HepG2 (cell line): ENCODE results near the gene TRMT1. TPM values are rescaled to one million over a fixed set of nuclear protein-coding genes. Genes with fewer than 3 reads are reported as not detected.

Experiments used
- CBFB ChIP-seq: sonication (generic); formaldehyde crosslinking; IDR thresholded peaks from 2 replicates; pipeline ENCODE4 v1.4.0; 2020; ENCODE audit warnings: missing genetic modification reagents
- FOXA1 ChIP-seq, 2 experiments: fragments of 450-650 bp in 1 of 2; sonication (generic) in 1 of 2; formaldehyde crosslinking in 1 of 2; IDR thresholded peaks; 2 replicates each; pipeline versions ENCODE4 v1.4.0 to v1.6.1; 2016 to 2020; ENCODE audit warnings: missing genetic modification reagents in 1 of 2
- FOXC1 ChIP-seq: sonication (generic); formaldehyde crosslinking; IDR thresholded peaks from 2 replicates; pipeline ENCODE4 v1.8.0; 2022; ENCODE audit warnings: mild to moderate bottlenecking, missing genetic modification reagents, borderline replicate concordance
- FOXK1 ChIP-seq: sonication (generic); formaldehyde crosslinking; IDR thresholded peaks from 2 replicates; pipeline ENCODE4 v1.4.0; 2020; ENCODE audit warnings: low read depth, missing genetic modification reagents, borderline replicate concordance
- GATA4 ChIP-seq: sonication (generic); IDR thresholded peaks from 2 replicates; pipeline ENCODE4 v1.6.1; 2016; ENCODE audit warnings: antibody characterized with exemption, low read depth, borderline replicate concordance
- LCORL ChIP-seq, 2 experiments: fragments of 450-650 bp in 1 of 2; sonication (generic) in 1 of 2; formaldehyde crosslinking in 1 of 2; IDR thresholded peaks; 2 replicates each; pipeline versions ENCODE4 v1.5.0 to v1.6.1; 2017 to 2020; ENCODE audit warnings: antibody characterized with exemption in 1 of 2, missing genetic modification reagents in 1 of 2
- MYNN ChIP-seq: sonication (generic); formaldehyde crosslinking; IDR thresholded peaks from 2 replicates; pipeline ENCODE4 v1.4.0; 2020; ENCODE audit warnings: mild to moderate bottlenecking, low read depth, missing genetic modification reagents
- NFAT5 ChIP-seq: sonication (generic); formaldehyde crosslinking; IDR thresholded peaks from 2 replicates; pipeline ENCODE4 v1.4.0; 2020; ENCODE audit warnings: missing genetic modification reagents
- RFXAP ChIP-seq: sonication (generic); formaldehyde crosslinking; IDR thresholded peaks from 2 replicates; pipeline ENCODE4 v1.4.0; 2020; ENCODE audit warnings: missing genetic modification reagents, borderline replicate concordance
- SOX13 ChIP-seq, 3 experiments: fragments of 450-650 bp in 1 of 3; sonication (generic) in 1 of 3; formaldehyde crosslinking in 1 of 3; IDR thresholded peaks in 2 of 3; conservative IDR thresholded peaks in 1 of 3; 2 replicates each; pipeline versions ENCODE4 v1.5.0 to v1.6.1; 2016 to 2020; ENCODE audit warnings: antibody characterized with exemption in 1 of 3, mild to moderate bottlenecking in 1 of 3, missing compliant biosample characterization in 1 of 3, missing genetic modification reagents in 1 of 3, moderate library complexity in 1 of 3
- TRIM24 ChIP-seq: sonication (generic); formaldehyde crosslinking; IDR thresholded peaks from 2 replicates; pipeline ENCODE4 v1.8.0; 2022; ENCODE audit warnings: mild to moderate bottlenecking, missing genetic modification reagents
- ZNF251 ChIP-seq: sonication (generic); formaldehyde crosslinking; IDR thresholded peaks from 2 replicates; pipeline ENCODE4 v1.9.0; 2021; ENCODE audit warnings: mild to moderate bottlenecking, missing genetic modification reagents
- ZNF292 ChIP-seq: sonication (generic); formaldehyde crosslinking; IDR thresholded peaks from 2 replicates; pipeline ENCODE4 v1.8.1; 2022; ENCODE audit warnings: mild to moderate bottlenecking, low read depth, missing genetic modification reagents, borderline replicate concordance
- ZNF432 ChIP-seq: sonication (generic); formaldehyde crosslinking; IDR thresholded peaks from 2 replicates; pipeline ENCODE4 v1.5.0; 2020; ENCODE audit warnings: missing genetic modification reagents, mild to moderate bottlenecking, borderline replicate concordance
- ZNF563 ChIP-seq: sonication (generic); formaldehyde crosslinking; IDR thresholded peaks from 2 replicates; pipeline ENCODE4 v1.8.0; 2022; ENCODE audit warnings: mild to moderate bottlenecking, moderate library complexity, missing genetic modification reagents
- ZNF709 ChIP-seq: sonication (generic); formaldehyde crosslinking; IDR thresholded peaks from 2 replicates; pipeline ENCODE4 v1.5.0; 2020; ENCODE audit warnings: mild to moderate bottlenecking, missing genetic modification reagents
- ZSCAN12 ChIP-seq: sonication (generic); formaldehyde crosslinking; IDR thresholded peaks from 2 replicates; pipeline ENCODE4 v1.9.0; 2021; ENCODE audit warnings: mild to moderate bottlenecking, missing genetic modification reagents
- ZSCAN30 ChIP-seq: sonication (generic); formaldehyde crosslinking; IDR thresholded peaks from 2 replicates; pipeline ENCODE4 v1.5.0; 2020; ENCODE audit warnings: mild to moderate bottlenecking, missing genetic modification reagents
- polyA plus RNA-seq, 8 experiments: library from polyadenylated mRNA; depleted of rRNA in 3 of 8; stranded (reverse) in 7 of 8; unstranded in 1 of 8; fragments of >200 nt; fragmentation: Illumina TruSeq in 4 of 8; extraction: Trizol in 4 of 8; gene quantifications; 2 replicates each; pipeline versions ENCODE4 v1.2.1 to v1.2.3, GENCODE V29; 2011 to 2016; ENCODE audit warnings: low read depth in 4 of 8, missing spikeins in 1 of 8, mixed read lengths in 1 of 8; ENCODE audit not compliant: insufficient read depth in 1 of 8
- total RNA-seq, 5 experiments: library from RNA; depleted of rRNA; stranded (reverse); fragments of >200 nt; fragmentation: Illumina TruSeq; extraction: Trizol; gene quantifications; 2 replicates each; pipeline ENCODE4 v1.2.3, GENCODE V29; 2016; ENCODE audit warnings: low read depth in 1 of 5
- TF ChIP-seq, protein P1 (sequence below): sonication (generic); formaldehyde crosslinking; conservative IDR thresholded peaks from 2 replicates; pipeline ENCODE4 v1.8.0; 2022; ENCODE audit warnings: mild to moderate bottlenecking, moderate library complexity, missing genetic modification reagents
- TF ChIP-seq, protein P2 (sequence below): sonication (generic); formaldehyde crosslinking; IDR thresholded peaks from 2 replicates; pipeline ENCODE4 v1.4.0; 2020; ENCODE audit warnings: missing genetic modification reagents; ENCODE audit errors: not compliant biosample characterization

The TRMT1 gene
- total and polyA plus RNA-seq, 2 of the 13 experiments (the other 11 are each of a cell fraction or from before 2014, with no cell fraction given), result 35.5 to 44.1 TPM

DNA sequence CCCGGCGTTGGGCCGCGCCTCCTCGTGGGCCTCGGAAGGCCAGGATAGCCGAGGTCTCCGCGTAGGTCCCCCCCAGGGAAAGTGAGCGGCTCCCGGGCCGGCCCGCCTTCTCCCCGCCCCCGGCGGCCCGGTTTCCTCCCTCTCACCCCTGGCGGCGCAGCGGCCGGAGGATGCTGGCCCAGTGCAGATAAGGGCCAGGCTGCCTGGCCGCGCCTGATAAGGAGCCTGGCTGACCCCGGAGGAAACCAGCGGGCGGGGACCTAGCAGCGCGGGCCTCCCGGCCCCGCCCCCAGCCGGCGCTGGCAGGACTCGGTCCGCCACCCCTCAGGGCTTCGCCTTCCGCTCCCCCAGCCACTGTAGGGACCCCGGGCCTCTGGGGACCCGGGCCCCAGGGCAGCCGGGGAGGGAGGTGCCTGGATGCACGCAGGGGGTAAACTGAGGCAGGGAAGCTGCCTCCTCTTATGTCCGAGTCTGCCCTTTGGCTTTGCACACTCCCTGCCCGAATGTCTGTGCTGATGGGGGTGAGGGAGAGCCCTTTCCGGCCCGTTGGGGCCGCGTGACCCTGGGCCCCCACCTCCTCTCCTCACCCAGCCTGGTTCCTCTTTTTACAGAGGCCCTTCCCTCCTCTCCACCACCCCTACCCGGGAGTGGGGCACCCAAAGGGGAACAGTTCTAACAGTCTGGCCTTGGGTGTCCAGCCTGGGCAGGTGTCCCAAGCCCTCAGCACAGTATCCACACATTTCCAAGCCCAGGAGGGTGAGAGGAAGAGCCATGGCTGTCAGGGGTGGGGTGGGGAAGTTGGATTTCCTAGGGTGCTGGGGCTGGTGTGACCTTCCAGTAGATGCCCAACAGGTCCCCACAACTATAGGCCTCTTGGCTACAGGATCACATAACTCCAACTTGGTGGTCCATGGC lies 13.6 kb downstream of the TRMT1 start, which contains the start of gene LYL1 (continued):
- no peak for TF ChIP-seq ZSCAN12 (CRISPR knock-in tag)
- no peak for TF ChIP-seq FOXK1 (CRISPR knock-in tag)
- TF ChIP-seq ZNF709 (CRISPR knock-in tag), result no peak
- no peak for TF ChIP-seq ZNF563 (CRISPR knock-in tag)
- TF ChIP-seq RFXAP (CRISPR knock-in tag), result no peak
- TF ChIP-seq ZNF432 (CRISPR knock-in tag), result no peak
- TF ChIP-seq FOXC1 (CRISPR knock-in tag), result 0 out of 2 replicates have a peak, but pooled peaks have one; percentile 42
- TF ChIP-seq ZNF292 (CRISPR knock-in tag), result no peak
- TF ChIP-seq ZNF251 (CRISPR knock-in tag), result no peak
- TF ChIP-seq TRIM24 (CRISPR knock-in tag), result no peak
- TF ChIP-seq FOXA1 (IDR thresholded peaks at IDR 0.05), result no peak
- no peak for TF ChIP-seq FOXA1 (CRISPR knock-in tag; IDR thresholded peaks at IDR 0.05)
- TF ChIP-seq ZSCAN30 (CRISPR knock-in tag), result no peak
- no peak for TF ChIP-seq MYNN (CRISPR knock-in tag)
- no peak for TF ChIP-seq NFAT5
- TF ChIP-seq GATA4, result no peak
- TF ChIP-seq SOX13 (IDR thresholded peaks at IDR 0.05), result no peak
- TF ChIP-seq SOX13 (CRISPR knock-in tag; conservative IDR thresholded peaks at IDR 0.05 in 1 of 2, IDR thresholded peaks at IDR 0.05 in 1 of 2), result no peak
- TF ChIP-seq LCORL (IDR thresholded peaks at IDR 0.05), result no peak
- TF ChIP-seq LCORL (CRISPR knock-in tag; IDR thresholded peaks at IDR 0.05), result 0 out of 2 replicates have a peak, but pooled peaks have one; percentile 34
- no peak for TF ChIP-seq CBFB (CRISPR knock-in tag)
- TF ChIP-seq, protein P1, sequence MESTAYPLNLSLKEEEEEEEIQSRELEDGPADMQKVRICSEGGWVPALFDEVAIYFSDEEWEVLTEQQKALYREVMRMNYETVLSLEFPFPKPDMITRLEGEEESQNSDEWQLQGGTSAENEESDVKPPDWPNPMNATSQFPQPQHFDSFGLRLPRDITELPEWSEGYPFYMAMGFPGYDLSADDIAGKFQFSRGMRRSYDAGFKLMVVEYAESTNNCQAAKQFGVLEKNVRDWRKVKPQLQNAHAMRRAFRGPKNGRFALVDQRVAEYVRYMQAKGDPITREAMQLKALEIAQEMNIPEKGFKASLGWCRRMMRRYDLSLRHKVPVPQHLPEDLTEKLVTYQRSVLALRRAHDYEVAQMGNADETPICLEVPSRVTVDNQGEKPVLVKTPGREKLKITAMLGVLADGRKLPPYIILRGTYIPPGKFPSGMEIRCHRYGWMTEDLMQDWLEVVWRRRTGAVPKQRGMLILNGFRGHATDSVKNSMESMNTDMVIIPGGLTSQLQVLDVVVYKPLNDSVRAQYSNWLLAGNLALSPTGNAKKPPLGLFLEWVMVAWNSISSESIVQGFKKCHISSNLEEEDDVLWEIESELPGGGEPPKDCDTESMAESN, result peak; percentile 65; the same call in 1 of the 2 replicates
- TF ChIP-seq, protein P2, sequence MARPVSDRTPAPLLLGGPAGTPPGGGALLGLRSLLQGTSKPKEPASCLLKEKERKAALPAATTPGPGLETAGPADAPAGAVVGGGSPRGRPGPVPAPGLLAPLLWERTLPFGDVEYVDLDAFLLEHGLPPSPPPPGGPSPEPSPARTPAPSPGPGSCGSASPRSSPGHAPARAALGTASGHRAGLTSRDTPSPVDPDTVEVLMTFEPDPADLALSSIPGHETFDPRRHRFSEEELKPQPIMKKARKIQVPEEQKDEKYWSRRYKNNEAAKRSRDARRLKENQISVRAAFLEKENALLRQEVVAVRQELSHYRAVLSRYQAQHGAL (CRISPR knock-in tag), result no peak
